Measurements from ENCODE around the gene AHNAK. TPM values are rescaled to one million over a fixed set of nuclear protein-coding genes. Genes with fewer than 3 reads are reported as not detected.

AHNAK gene
- total and polyA plus RNA-seq, 2 donors (not counting 3 experiments of a cell fraction or from before 2014, with no cell fraction given) = 35.2 to 436 TPM

- no peak for DNase-seq (ENCODE audit: low read depth, low spot score)
- TF ChIP-seq, protein P1, sequence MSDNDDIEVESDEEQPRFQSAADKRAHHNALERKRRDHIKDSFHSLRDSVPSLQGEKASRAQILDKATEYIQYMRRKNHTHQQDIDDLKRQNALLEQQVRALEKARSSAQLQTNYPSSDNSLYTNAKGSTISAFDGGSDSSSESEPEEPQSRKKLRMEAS (IDR thresholded peaks at IDR 0.05; ENCODE audit: insufficient read depth, insufficient read length) = no peak
- TF ChIP-seq GATA2 (IDR thresholded peaks at IDR 0.05; ENCODE audit: insufficient read depth, insufficient read length, low read depth, low read length) (no peak), JUN (IDR thresholded peaks at IDR 0.05; ENCODE audit: borderline replicate concordance, insufficient read depth, insufficient read length, low read depth) (no peak), CTCF (IDR thresholded peaks at IDR 0.05; ENCODE audit: extremely low read depth in 1 of 2, insufficient read depth in 1 of 2, low read depth in 1 of 2, low read length in 2 of 2) (no peak), POLR2A (IDR thresholded peaks at IDR 0.05; ENCODE audit: low read depth, low read length) (no peak), EZH2 (IDR thresholded peaks at IDR 0.05; ENCODE audit: borderline replicate concordance, low read depth, low read length, severe bottlenecking) (no peak), FOS (IDR thresholded peaks at IDR 0.05; ENCODE audit: borderline replicate concordance, insufficient read depth, low read length) (no peak), MYC (IDR thresholded peaks at IDR 0.05; ENCODE audit: low read depth, low read length) (no peak), POLR2AphosphoS5 (IDR thresholded peaks at IDR 0.05; ENCODE audit: insufficient read depth, low read depth, low read length) (no peak)
- dilution Hi-C loops (cut with MboI; ENCODE audit: extremely low pct_ligation_motif_present, low sequenced_read_pairs) (no loop called here), intact Hi-C loops (cut with micrococcal nuclease) (no loop called here)
- Histone ChIP-seq H3K9me3 (replicated peaks; ENCODE audit: control insufficient read depth, insufficient read depth, low read length) (no peaks in the 10 kb centered on the region), H2AFZ (ENCODE audit: low read depth, low read length) (no peak overlapping the region), H3K27me3 (ENCODE audit: control insufficient read depth in 2 of 2, insufficient read depth in 2 of 2, low read length in 2 of 2) (no peaks in the 10 kb centered on the region), H3K9ac (replicated peaks; ENCODE audit: extremely low read depth, insufficient read depth, low read length) (no peak overlapping the region), H4K20me1 (replicated peaks; ENCODE audit: control insufficient read depth, extremely low read depth, insufficient read depth, low read length) (no peaks in the 10 kb centered on the region), H3K79me2 (ENCODE audit: control insufficient read depth, insufficient read depth, low read length) (peaks cover 85% of the 10 kb centered on the region), H3K27ac (ENCODE audit: insufficient read depth, low read depth, low read length) (no peak overlapping the region), H3K4me3 (replicated peaks in 1 of 3; ENCODE audit: insufficient read depth in 1 of 3, low read depth in 1 of 3, low read length in 3 of 3) (no peak overlapping the region), H3K36me3 (ENCODE audit: control insufficient read depth in 2 of 2, extremely low read depth in 1 of 2, insufficient read depth in 2 of 2, low read length in 2 of 2) (peaks cover 30 to 55% of the 10 kb centered on the region in 2 experiments), H3K9me1 (replicated peaks; ENCODE audit: control insufficient read depth, extremely low read depth, insufficient read depth, low read length) (no peaks in the 10 kb centered on the region), H3K4me2 (ENCODE audit: insufficient read depth, low read length) (no peak overlapping the region), H3K4me1 (ENCODE audit: control insufficient read depth, extremely low read depth, insufficient read depth, low read length) (no peaks in the 10 kb centered on the region)
- ChIA-PET CTCF (no interaction called here), POLR2A (no interaction called here)
- FAIRE-seq = no peak
- no TSS peak for BruUV-seq (replicated peaks)
Measured at GRCh38 chr11:62532096-62532495, 14.5 kb downstream of the AHNAK start.
